Glutamatergic neuron (in vitro differentiated cells): ENCODE results near the gene FCRLA. TPM values are rescaled to one million over a fixed set of nuclear protein-coding genes. Genes with fewer than 3 reads are reported as not detected.
"Not testable (repeated sequence)": the region's sequence is repeated elsewhere in the genome, so short reads cannot be mapped to it uniquely, and the experiment has no call there.

ENCODE experiments used
- DNase-seq: peaks from one replicate; pipeline ENCODE4 v3.0.0; 2022
- H3K27ac Mint-ChIP-seq: one replicate; pipeline ENCODE4 v1.8.0; 2020; ENCODE audit warnings: mild to moderate bottlenecking, mixed read lengths, inconsistent platforms; ENCODE audit not compliant: unreplicated experiment
- H3K27me3 Mint-ChIP-seq: one replicate; pipeline ENCODE4 v1.8.0; 2020; ENCODE audit warnings: mild to moderate bottlenecking, moderate library complexity, mixed read lengths, inconsistent platforms; ENCODE audit not compliant: unreplicated experiment
- H3K36me3 Mint-ChIP-seq: one replicate; pipeline ENCODE4 v1.8.0; 2020; ENCODE audit warnings: mild to moderate bottlenecking, mixed read lengths, inconsistent platforms; ENCODE audit not compliant: unreplicated experiment
- H3K4me1 Mint-ChIP-seq: one replicate; pipeline ENCODE4 v1.8.0; 2020; ENCODE audit warnings: mild to moderate bottlenecking, low read depth, mixed read lengths, inconsistent platforms; ENCODE audit not compliant: unreplicated experiment
- H3K4me3 Mint-ChIP-seq: one replicate; pipeline ENCODE4 v1.8.0; 2020; ENCODE audit warnings: mild to moderate bottlenecking, mixed read lengths, inconsistent platforms; ENCODE audit not compliant: unreplicated experiment
- H3K9me3 Mint-ChIP-seq: one replicate; pipeline ENCODE4 v1.8.0; 2020; ENCODE audit warnings: mild to moderate bottlenecking, moderate library complexity, mixed read lengths, inconsistent platforms; ENCODE audit not compliant: unreplicated experiment
- CTCF ChIP-seq: fragments of 200-600 bp; sonication (generic); IDR thresholded peaks from one replicate; pipeline ENCODE4 v1.5.0; 2021; ENCODE audit not compliant: partially characterized antibody, unreplicated experiment
- total RNA-seq: library from RNA; stranded (reverse); fragmentation: NEBNext Ultra II Directional; extraction: Animal tissue kit (Norgen Biotek cat#: 25700); gene quantifications from one replicate; pipeline ENCODE4 v1.2.1, GENCODE V29; 2021; ENCODE audit not compliant: unreplicated experiment

Gene FCRLA
- total RNA-seq, 1 donor from 2014 or later: 0.39 TPM

- no peak for TF ChIP-seq CTCF
- no peak overlapping the region for H3K27ac Mint-ChIP-seq
- H3K4me1 Mint-ChIP-seq: peaks cover 5% of the 10 kb centered on the region
- H3K27me3 Mint-ChIP-seq: peaks cover 14% of the 10 kb centered on the region
- H3K4me3 Mint-ChIP-seq: no peak overlapping the region
- peaks cover 5% of the 10 kb centered on the region for H3K9me3 Mint-ChIP-seq
- DNase-seq: no peak
- no peaks in the 10 kb centered on the region for H3K36me3 Mint-ChIP-seq
Observed at GRCh38 chr1:161723459-161724141, 16.6 kb downstream of the FCRLA start.

GRCh38 chr1:161725258-161725907 lies 18.4 kb downstream of the FCRLA start:
- H3K4me1 Mint-ChIP-seq, H3K36me3 Mint-ChIP-seq, H3K9me3 Mint-ChIP-seq, H3K27ac Mint-ChIP-seq, DNase-seq: not testable (repeated sequence)
- peak overlapping the region; percentile 95 for H3K4me3 Mint-ChIP-seq
- H3K27me3 Mint-ChIP-seq: peaks cover 12% of the 10 kb centered on the region

GRCh38 chr1:161725908-161726472 lies 19.0 kb downstream of the FCRLA start:
- Mint-ChIP-seq H3K27me3 (peaks cover 12% of the 10 kb centered on the region), H3K36me3 (no peaks in the 10 kb centered on the region), H3K27ac (no peak overlapping the region), H3K9me3 (peaks cover 5% of the 10 kb centered on the region), H3K4me1 (peaks cover 5% of the 10 kb centered on the region), H3K4me3 (peak overlapping the region; percentile 95)
- DNase-seq: peak; percentile 57
- TF ChIP-seq CTCF: peak; percentile 22

- Mint-ChIP-seq H3K27me3 (peaks cover 12% of the 10 kb centered on the region), H3K36me3 (no peaks in the 10 kb centered on the region), H3K4me1 (peaks cover 5% of the 10 kb centered on the region), H3K27ac (peak overlapping the region; percentile 96), H3K9me3 (peaks cover 5% of the 10 kb centered on the region), H3K4me3 (peak overlapping the region; percentile 95)
- no peak for TF ChIP-seq CTCF
- DNase-seq: peak; percentile 93
Observed at GRCh38 chr1:161726473-161727255, 19.6 kb downstream of the FCRLA start.

- no peak for TF ChIP-seq CTCF
- Mint-ChIP-seq H3K9me3 (peaks cover 5% of the 10 kb centered on the region), H3K27ac (peak overlapping the region; percentile 96), H3K4me3 (peak overlapping the region; percentile 92), H3K36me3 (no peaks in the 10 kb centered on the region), H3K27me3 (peaks cover 12% of the 10 kb centered on the region), H3K4me1 (peaks cover 5% of the 10 kb centered on the region)
- DNase-seq: no peak
Observed at GRCh38 chr1:161727256-161727924, 20.4 kb downstream of the FCRLA start.
